ENCODE data around the gene FAM181B.

FAM181B gene

GRCh38 chr11:82680252-82680651, 53.4 kb downstream of the FAM181B start:
- Mint-ChIP-seq H3K27ac (no peak overlapping the region), H3K36me3 (ENCODE audit: low read depth) (no peaks in the 10 kb centered on the region), H3K4me3 (no peak overlapping the region), H3K4me1 (no peaks in the 10 kb centered on the region), H3K9me3 (peaks cover 5% of the 10 kb centered on the region), H3K27me3 (peaks cover 13% of the 10 kb centered on the region)
- ATAC-seq (no peak), DNase-seq (no peak)

Measured in activated naive CD8-positive, alpha-beta T cell treated with anti-CD3 and anti-CD28 coated beads, Interleukin-2, amount 50 U/mL, for 24 hours (primary cell).